ENCODE results near the gene PBX3.

DNA sequence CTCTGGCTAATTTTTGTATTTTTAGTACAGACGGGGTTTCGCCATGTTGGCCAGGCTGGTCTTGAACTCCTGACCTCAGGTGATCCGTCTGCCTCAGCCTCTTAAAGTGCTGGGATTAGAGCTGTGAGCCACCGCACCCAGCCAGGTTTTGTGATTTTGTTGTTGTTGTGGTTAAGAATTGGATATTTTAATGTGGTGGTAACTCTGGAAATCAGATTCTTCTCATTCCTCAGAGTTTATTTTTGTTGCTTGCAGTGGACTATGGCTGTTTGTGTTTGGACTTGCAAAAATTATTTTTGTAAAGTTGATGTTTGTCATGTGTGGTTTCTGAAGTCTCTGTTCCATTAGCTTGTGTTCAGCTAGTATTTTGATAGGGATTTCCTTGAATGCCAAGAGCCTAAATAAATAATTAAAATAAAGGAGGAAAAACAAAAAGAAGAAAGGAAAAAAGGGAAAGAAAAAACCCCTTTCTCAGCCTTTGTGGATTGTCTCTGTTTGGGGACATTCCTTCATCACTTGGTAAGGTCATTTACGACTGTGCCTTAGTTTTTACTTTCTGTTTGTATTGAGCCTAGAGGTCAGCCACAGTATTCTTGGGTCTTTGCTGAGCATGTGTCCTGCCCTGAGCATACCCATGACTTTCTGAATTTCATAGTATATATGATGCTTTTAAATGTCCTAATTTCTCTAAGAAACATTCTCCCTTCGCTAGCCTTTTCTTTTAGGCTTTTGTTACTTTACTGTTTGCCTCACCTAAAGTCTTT is 37.3 kb downstream of the PBX3 start:
- TF ChIP-seq YY1 (IDR thresholded peaks at IDR 0.05; ENCODE audit: insufficient read depth, insufficient read length) (no peak), SUZ12 (IDR thresholded peaks at IDR 0.05; ENCODE audit: extremely low read depth, insufficient read depth, insufficient read length) (no peak)

Measured in NT2/D1 (cell line).